Uterus (tissue), 4 donors: Measurements from ENCODE around the gene MEF2C. TPM values are rescaled to one million over a fixed set of nuclear protein-coding genes. Genes with fewer than 3 reads are reported as not detected.

Source experiments
- DNase-seq, 2 donors: peaks; one replicate each; pipeline ENCODE4 v3.0.0-alpha.2; 2019 to 2020
- H3K27ac ChIP-seq, 2 donors: fragments of 200-600 bp; sonication (generic); 1 replicate in 1 of 2; 2 replicates in 1 of 2; pipeline ENCODE4 v1.5.1; 2016 to 2018
- H3K27me3 ChIP-seq, 2 donors: fragments of 200-600 bp; sonication (generic); one replicate each; pipeline ENCODE4 v1.5.1; 2018 to 2019; ENCODE audit warnings: control low read depth in 1 of 2
- H3K36me3 ChIP-seq, 2 donors: fragments of 200-600 bp; sonication (generic); one replicate each; pipeline ENCODE4 v1.5.1; 2019; ENCODE audit warnings: control low read depth in 1 of 2
- H3K4me1 ChIP-seq, 2 donors: fragments of 200-600 bp; sonication (generic); one replicate each; pipeline ENCODE4 v1.5.1; 2018 to 2019; ENCODE audit warnings: control low read depth in 1 of 2
- H3K4me3 ChIP-seq, 2 donors: fragments of 200-600 bp; sonication (generic); 1 replicate in 1 of 2; 2 replicates in 1 of 2; pipeline ENCODE4 v1.5.1; 2018 to 2019; ENCODE audit warnings: mild to moderate bottlenecking in 1 of 2
- H3K9me3 ChIP-seq, 2 donors: fragments of 200-600 bp; sonication (generic); one replicate each; pipeline ENCODE4 v1.5.1; 2019; ENCODE audit warnings: control low read depth in 1 of 2
- POLR2A ChIP-seq, 2 donors: fragments of 450-650 bp; IDR thresholded peaks; one replicate each; pipeline ENCODE4 v1.6.1; 2016; ENCODE audit warnings: antibody characterized with exemption in 2 of 2, mild to moderate bottlenecking in 1 of 2, moderate library complexity in 1 of 2
- intact Hi-C: fragments of 100-400 bp; cut with DNase I; formaldehyde crosslinking; loops from one replicate; pipeline ENCODE4 v1.15.1; 2023; ENCODE audit warnings: low total_unique reads
- total RNA-seq, 4 donors: library from RNA; depleted of rRNA in 3 of 4; stranded (reverse); fragments of >200 nt in 3 of 4; gene quantifications; one replicate each; pipeline versions ENCODE4 v1.1.0 to v1.2.4, GENCODE V29; 2014 to 2023
- TF ChIP-seq, protein P1 (sequence below), 4 experiments: fragments of 200-600 bp in 2 of 4; fragments of 450-650 bp in 2 of 4; sonication (generic) in 2 of 4; IDR thresholded peaks; one replicate each; pipeline ENCODE4 v1.5.1; 2016 to 2019; ENCODE audit warnings: antibody characterized with exemption in 4 of 4, mild to moderate bottlenecking in 2 of 4, moderate library complexity in 1 of 4
- donor health status: DM: yes; HTN: yes; CAD: no.

Gene MEF2C
- total RNA-seq, 4 donors from 2014 or later: 30.3 to 134 (median 70.3) TPM

GRCh38 chr5:88881571-88881971 is 1.4 kb downstream of the MEF2C start:
- no peak for DNase-seq
- Histone ChIP-seq H3K4me3 (peak overlapping the region; percentile 52 to 72), H3K4me1 (no peaks in the 10 kb centered on the region), H3K36me3 (no peaks in the 10 kb centered on the region), H3K27me3 (no peaks in the 10 kb centered on the region), H3K9me3 (no peaks in the 10 kb centered on the region), H3K27ac (peak overlapping the region; percentile 93 to 97)
- TF ChIP-seq, protein P1, sequence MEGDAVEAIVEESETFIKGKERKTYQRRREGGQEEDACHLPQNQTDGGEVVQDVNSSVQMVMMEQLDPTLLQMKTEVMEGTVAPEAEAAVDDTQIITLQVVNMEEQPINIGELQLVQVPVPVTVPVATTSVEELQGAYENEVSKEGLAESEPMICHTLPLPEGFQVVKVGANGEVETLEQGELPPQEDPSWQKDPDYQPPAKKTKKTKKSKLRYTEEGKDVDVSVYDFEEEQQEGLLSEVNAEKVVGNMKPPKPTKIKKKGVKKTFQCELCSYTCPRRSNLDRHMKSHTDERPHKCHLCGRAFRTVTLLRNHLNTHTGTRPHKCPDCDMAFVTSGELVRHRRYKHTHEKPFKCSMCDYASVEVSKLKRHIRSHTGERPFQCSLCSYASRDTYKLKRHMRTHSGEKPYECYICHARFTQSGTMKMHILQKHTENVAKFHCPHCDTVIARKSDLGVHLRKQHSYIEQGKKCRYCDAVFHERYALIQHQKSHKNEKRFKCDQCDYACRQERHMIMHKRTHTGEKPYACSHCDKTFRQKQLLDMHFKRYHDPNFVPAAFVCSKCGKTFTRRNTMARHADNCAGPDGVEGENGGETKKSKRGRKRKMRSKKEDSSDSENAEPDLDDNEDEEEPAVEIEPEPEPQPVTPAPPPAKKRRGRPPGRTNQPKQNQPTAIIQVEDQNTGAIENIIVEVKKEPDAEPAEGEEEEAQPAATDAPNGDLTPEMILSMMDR (IDR thresholded peaks at IDR 0.05): no peak
- peak in 1 of 2 donors; percentile 16 for TF ChIP-seq POLR2A (IDR thresholded peaks at IDR 0.05)
- intact Hi-C loops: no loop called here

- H3K27ac ChIP-seq: peak overlapping the region; percentile 93 to 97
- TF ChIP-seq, protein P1 (IDR thresholded peaks at IDR 0.05): no peak
- TF ChIP-seq POLR2A (IDR thresholded peaks at IDR 0.05): no peak
- no peaks in the 10 kb centered on the region for H3K36me3 ChIP-seq
- intact Hi-C loops: no loop called here
- no peaks in the 10 kb centered on the region for H3K4me1 ChIP-seq
- H3K27me3 ChIP-seq: no peaks in the 10 kb centered on the region
- H3K4me3 ChIP-seq: peak overlapping the region; percentile 52 to 72
- no peak for DNase-seq
- H3K9me3 ChIP-seq: no peaks in the 10 kb centered on the region
Observed at GRCh38 chr5:88880201-88880600, 2.8 kb downstream of the MEF2C start.

GRCh38 chr5:88879724-88880123 is 3.3 kb downstream of the MEF2C start:
- H3K36me3 ChIP-seq: no peaks in the 10 kb centered on the region
- intact Hi-C loops: no loop called here
- H3K4me3 ChIP-seq: peak overlapping the region; percentile 52 to 72
- H3K27ac ChIP-seq: peak overlapping the region; percentile 93 to 97
- no peaks in the 10 kb centered on the region for H3K27me3 ChIP-seq
- H3K9me3 ChIP-seq: no peaks in the 10 kb centered on the region
- no peaks in the 10 kb centered on the region for H3K4me1 ChIP-seq
- TF ChIP-seq, protein P1 (IDR thresholded peaks at IDR 0.05): no peak
- no peak for TF ChIP-seq POLR2A (IDR thresholded peaks at IDR 0.05)
- no peak for DNase-seq

DNA sequence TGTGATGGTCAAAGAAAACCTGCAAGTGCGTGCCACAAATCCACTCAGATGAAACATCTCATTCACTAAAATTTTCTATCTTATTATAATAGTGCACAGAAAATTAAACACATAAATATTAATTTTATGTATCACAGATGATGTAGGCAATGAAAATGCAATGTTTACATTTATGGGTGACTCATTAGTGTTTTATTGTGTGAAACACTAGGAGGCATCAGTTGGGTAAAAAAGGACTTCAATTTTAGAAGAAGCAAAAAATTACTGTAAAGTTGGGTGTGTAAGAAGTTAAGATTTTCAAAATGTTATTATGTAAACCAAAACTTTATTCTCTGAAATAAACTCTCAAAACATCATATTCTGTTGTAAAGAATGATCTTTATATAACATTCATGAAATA is 4.0 kb downstream of the MEF2C start:
- Histone ChIP-seq H3K9me3 (no peaks in the 10 kb centered on the region), H3K4me3 (no peak overlapping the region), H3K27ac (peak overlapping the region; percentile 93 to 97), H3K27me3 (no peaks in the 10 kb centered on the region), H3K4me1 (no peaks in the 10 kb centered on the region), H3K36me3 (no peaks in the 10 kb centered on the region)
- TF ChIP-seq, protein P1 (IDR thresholded peaks at IDR 0.05): no peak
- no peak for TF ChIP-seq POLR2A (IDR thresholded peaks at IDR 0.05)
- intact Hi-C loops: no loop called here
- DNase-seq: no peak

- intact Hi-C loops: no loop called here
Observed at GRCh38 chr5:88877826-88878225, 5.2 kb downstream of the MEF2C start.

More at GRCh38 chr5:88877826-88878225, 5.2 kb downstream of the MEF2C start:
- no peaks in the 10 kb centered on the region for H3K9me3 ChIP-seq
- no peak for DNase-seq
- no peak overlapping the region for H3K4me3 ChIP-seq
- TF ChIP-seq, protein P1 (IDR thresholded peaks at IDR 0.05): no peak
- no peaks in the 10 kb centered on the region for H3K4me1 ChIP-seq
- no peaks in the 10 kb centered on the region for H3K27me3 ChIP-seq
- peak overlapping the region; percentile 7 to 97 for H3K27ac ChIP-seq
- no peaks in the 10 kb centered on the region for H3K36me3 ChIP-seq
